DND-41 (cell line): ENCODE measurements around the gene ERGIC1.

ENCODE experiments used
- ATAC-seq: fragments of 200-7000 bp; cut with Tn5 transposase; 3 replicates; pipeline ENCODE4 v1.9.1; 2021; ENCODE audit warnings: low read depth; ENCODE audit not compliant: insufficient read depth
- DNase-seq: peaks from one replicate; pipeline ENCODE4 v3.0.0-alpha.2; 2020
- H2AFZ ChIP-seq: 2 replicates; pipeline ENCODE4 v1.6.0; 2012; ENCODE audit warnings: low read depth, low read length
- H3K27ac ChIP-seq: 2 replicates; pipeline ENCODE4 v1.5.1; 2012; ENCODE audit warnings: low read length, inconsistent platforms
- H3K27me3 ChIP-seq: fragments of 200-600 bp; sonication (generic); 2 replicates; pipeline ENCODE4 v1.6.0; 2012; ENCODE audit warnings: low read length, mild to moderate bottlenecking, inconsistent platforms; ENCODE audit not compliant: insufficient read depth, poor library complexity
- H3K36me3 ChIP-seq: 2 replicates; pipeline ENCODE4 v1.5.1; 2012; ENCODE audit warnings: low read length, inconsistent platforms; ENCODE audit not compliant: insufficient read depth
- H3K4me1 ChIP-seq: 2 replicates; pipeline ENCODE4 v1.5.1; 2012; ENCODE audit warnings: mild to moderate bottlenecking, low read length; ENCODE audit not compliant: insufficient read depth
- H3K4me2 ChIP-seq: 2 replicates; pipeline ENCODE4 v1.6.0; 2012; ENCODE audit warnings: mild to moderate bottlenecking, moderate library complexity, low read length, inconsistent platforms; ENCODE audit not compliant: insufficient read depth
- H3K4me3 ChIP-seq, 2 experiments: fragments of 200-600 bp in 1 of 2; shearing (Covaris generic) in 1 of 2; 2 replicates each; pipeline ENCODE4 v1.5.1; 2012 to 2016; ENCODE audit warnings: inconsistent platforms in 2 of 2, low read length in 2 of 2, mild to moderate bottlenecking in 2 of 2, low read depth in 1 of 2, moderate library complexity in 1 of 2
- H3K79me2 ChIP-seq: 2 replicates; pipeline ENCODE4 v1.6.0; 2012; ENCODE audit warnings: low read length, inconsistent platforms; ENCODE audit not compliant: insufficient read depth
- H3K9ac ChIP-seq: 2 replicates; pipeline ENCODE4 v1.6.0; 2012; ENCODE audit warnings: low read depth, mild to moderate bottlenecking, inconsistent platforms, low read length, moderate library complexity
- H3K9me3 ChIP-seq: 2 replicates; pipeline ENCODE4 v1.5.1; 2012; ENCODE audit warnings: low read length, moderate library complexity, mild to moderate bottlenecking, inconsistent platforms; ENCODE audit not compliant: insufficient read depth, severe bottlenecking
- H4K20me1 ChIP-seq: 2 replicates; pipeline ENCODE4 v1.6.0; 2012; ENCODE audit warnings: low read length; ENCODE audit not compliant: insufficient read depth
- CTCF ChIP-seq: IDR thresholded peaks from 2 replicates; pipeline ENCODE4 v1.5.1; 2012; ENCODE audit warnings: borderline replicate concordance, low read length, moderate library complexity, mild to moderate bottlenecking; ENCODE audit not compliant: poor library complexity, severe bottlenecking; ENCODE audit errors: extremely low read depth
- EZH2 ChIP-seq: IDR thresholded peaks from 3 replicates; pipeline ENCODE4 v1.6.1; 2012; ENCODE audit warnings: borderline replicate concordance, low read depth, mild to moderate bottlenecking, moderate library complexity, low read length, inconsistent platforms; ENCODE audit not compliant: severe bottlenecking

Gene ERGIC1

GRCh38 chr5:172941067-172941516 is 107.0 kb downstream of the ERGIC1 start:
- TF ChIP-seq CTCF (no peak), EZH2 (no peak)
- Histone ChIP-seq H2AFZ (no peak overlapping the region), H3K27ac (no peak overlapping the region), H3K36me3 (peaks cover 30% of the 10 kb centered on the region), H3K27me3 (no peaks in the 10 kb centered on the region), H3K79me2 (no peaks in the 10 kb centered on the region), H3K9me3 (no peaks in the 10 kb centered on the region), H3K4me2 (no peak overlapping the region), H3K4me1 (no peaks in the 10 kb centered on the region), H3K4me3 (no peak overlapping the region), H3K9ac (no peak overlapping the region), H4K20me1 (no peaks in the 10 kb centered on the region)
- DNase-seq = no peak
- ATAC-seq = 0 out of 3 replicates have a peak, but pooled peaks have one; percentile 45

- no peak for ATAC-seq
- no peaks in the 10 kb centered on the region for H4K20me1 ChIP-seq
- no peak overlapping the region for H3K27ac ChIP-seq
Measured at GRCh38 chr5:172942556-172942955, 108.5 kb downstream of the ERGIC1 start.

GRCh38 chr5:172943283-172943841 is 109.3 kb downstream of the ERGIC1 start:
- H3K27ac ChIP-seq = no peak overlapping the region
- peaks cover 30% of the 10 kb centered on the region for H3K36me3 ChIP-seq
- H3K27me3 ChIP-seq = no peaks in the 10 kb centered on the region
- no peak overlapping the region for H2AFZ ChIP-seq
- H3K4me1 ChIP-seq = no peaks in the 10 kb centered on the region
- no peaks in the 10 kb centered on the region for H4K20me1 ChIP-seq
- H3K9ac ChIP-seq = no peak overlapping the region
- no peak overlapping the region for H3K4me2 ChIP-seq
- H3K79me2 ChIP-seq = no peaks in the 10 kb centered on the region
- no peak overlapping the region for H3K4me3 ChIP-seq
- DNase-seq (no peak), ATAC-seq (no peak)
- TF ChIP-seq EZH2 = no peak
- TF ChIP-seq CTCF = no peak
- H3K9me3 ChIP-seq = no peaks in the 10 kb centered on the region

More at GRCh38 chr5:172942556-172942955, 108.5 kb downstream of the ERGIC1 start:
- H3K9ac ChIP-seq = no peak overlapping the region
- H3K9me3 ChIP-seq = no peaks in the 10 kb centered on the region
- no peak overlapping the region for H3K4me2 ChIP-seq
- no peak overlapping the region for H3K4me3 ChIP-seq
- H3K36me3 ChIP-seq = peaks cover 26% of the 10 kb centered on the region
- no peak for DNase-seq
- TF ChIP-seq EZH2 = no peak
- no peak for TF ChIP-seq CTCF
- no peaks in the 10 kb centered on the region for H3K27me3 ChIP-seq
- H2AFZ ChIP-seq = no peak overlapping the region
- no peaks in the 10 kb centered on the region for H3K4me1 ChIP-seq
- H3K79me2 ChIP-seq = no peaks in the 10 kb centered on the region
